K562 (cell line): ENCODE data around the gene ITSN1.

Experiments used
- BHLHE40 ChIP-seq: IDR thresholded peaks from 2 replicates; pipeline ENCODE4 v1.6.1; 2011; ENCODE audit warnings: low read length, improper control_type of control experiment
- GATAD2B ChIP-seq: fragments of 450-650 bp; IDR thresholded peaks from 2 replicates; pipeline ENCODE4 v1.6.1; 2017; ENCODE audit warnings: mild to moderate bottlenecking, borderline replicate concordance
- HIVEP1 ChIP-seq: fragments of 250-450 bp; sonication (Bioruptor Pico); IDR thresholded peaks from 2 replicates; pipeline ENCODE4 v1.4.0; 2020; ENCODE audit warnings: mild to moderate bottlenecking
- ZNF232 ChIP-seq: sonication (generic); formaldehyde crosslinking; IDR thresholded peaks from 2 replicates; pipeline ENCODE4 v1.8.0; 2022; ENCODE audit warnings: mild to moderate bottlenecking, missing genetic modification reagents
- TF ChIP-seq, protein P1 (sequence below), 3 experiments: IDR thresholded peaks in 2 of 3; conservative IDR thresholded peaks in 1 of 3; 2 replicates each; pipeline ENCODE4 v1.5.1; 2011 to 2012; ENCODE audit warnings: low read length in 3 of 3, mild to moderate bottlenecking in 3 of 3, control low read depth in 2 of 3, improper control_type of control experiment in 1 of 3, inconsistent platforms in 1 of 3, low read depth in 1 of 3, mixed read lengths in 1 of 3, moderate library complexity in 1 of 3; ENCODE audit not compliant: insufficient read depth in 2 of 3

GRCh38 chr21:33883118-33883517, 240.8 kb downstream of the ITSN1 start:
- no peak for TF ChIP-seq GATAD2B
- no peak for TF ChIP-seq HIVEP1 (CRISPR knock-in tag)
- TF ChIP-seq, protein P1, sequence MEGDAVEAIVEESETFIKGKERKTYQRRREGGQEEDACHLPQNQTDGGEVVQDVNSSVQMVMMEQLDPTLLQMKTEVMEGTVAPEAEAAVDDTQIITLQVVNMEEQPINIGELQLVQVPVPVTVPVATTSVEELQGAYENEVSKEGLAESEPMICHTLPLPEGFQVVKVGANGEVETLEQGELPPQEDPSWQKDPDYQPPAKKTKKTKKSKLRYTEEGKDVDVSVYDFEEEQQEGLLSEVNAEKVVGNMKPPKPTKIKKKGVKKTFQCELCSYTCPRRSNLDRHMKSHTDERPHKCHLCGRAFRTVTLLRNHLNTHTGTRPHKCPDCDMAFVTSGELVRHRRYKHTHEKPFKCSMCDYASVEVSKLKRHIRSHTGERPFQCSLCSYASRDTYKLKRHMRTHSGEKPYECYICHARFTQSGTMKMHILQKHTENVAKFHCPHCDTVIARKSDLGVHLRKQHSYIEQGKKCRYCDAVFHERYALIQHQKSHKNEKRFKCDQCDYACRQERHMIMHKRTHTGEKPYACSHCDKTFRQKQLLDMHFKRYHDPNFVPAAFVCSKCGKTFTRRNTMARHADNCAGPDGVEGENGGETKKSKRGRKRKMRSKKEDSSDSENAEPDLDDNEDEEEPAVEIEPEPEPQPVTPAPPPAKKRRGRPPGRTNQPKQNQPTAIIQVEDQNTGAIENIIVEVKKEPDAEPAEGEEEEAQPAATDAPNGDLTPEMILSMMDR (IDR thresholded peaks at IDR 0.05 in 2 of 3, conservative IDR thresholded peaks at IDR 0.05 in 1 of 3; ENCODE audit: insufficient read depth in 2 of 3, low read depth in 1 of 3, low read length in 3 of 3): no peak
- no peak for TF ChIP-seq BHLHE40
- no peak for TF ChIP-seq ZNF232 (CRISPR knock-in tag)
